CD8-positive, alpha-beta memory T cell (primary cell): Measurements from ENCODE around the gene MTPN. TPM values are rescaled to one million over a fixed set of nuclear protein-coding genes. Genes with fewer than 3 reads are reported as not detected.

Experiments
- CTCF ChIA-PET: fragments of 350-600 bp; sonication (Branson Sonifier 250); formaldehyde crosslinking; loops from one replicate; lab custom pipeline; 2021; ENCODE audit warnings: antibody characterized with exemption; lab: Charles Lee
- POLR2A ChIA-PET: fragments of 350-600 bp; sonication (Branson Sonifier 250); formaldehyde crosslinking; loops from one replicate; lab custom pipeline; 2021; ENCODE audit warnings: antibody characterized with exemption; lab: Charles Lee
- DNase-seq, 5 donors: peaks; one replicate each; pipeline versions ENCODE4 v3.0.0 to v3.0.0-alpha.2; 2020 to 2022; ENCODE audit warnings: mixed read lengths in 1 of 5
- H3K27ac ChIP-seq: one replicate; pipeline ENCODE4 v1.7.0; 2013; ENCODE audit warnings: low read depth, mild to moderate bottlenecking, low read length, moderate library complexity
- H3K27me3 ChIP-seq: 2 replicates; pipeline ENCODE4 v1.7.0; 2013; ENCODE audit warnings: low read length, mild to moderate bottlenecking; ENCODE audit not compliant: insufficient read depth, poor library complexity, severe bottlenecking
- H3K36me3 ChIP-seq: 2 replicates; pipeline ENCODE4 v1.7.0; 2013; ENCODE audit warnings: mild to moderate bottlenecking, low read length, moderate library complexity; ENCODE audit not compliant: insufficient read depth
- H3K4me1 ChIP-seq: 2 replicates; pipeline ENCODE4 v1.7.0; 2013; ENCODE audit warnings: mild to moderate bottlenecking, low read length, moderate library complexity; ENCODE audit not compliant: insufficient read depth
- H3K4me3 ChIP-seq: 2 replicates; pipeline ENCODE4 v1.7.0; 2013; ENCODE audit warnings: mild to moderate bottlenecking, low read length
- H3K9me3 ChIP-seq: 2 replicates; pipeline ENCODE4 v1.7.0; 2013; ENCODE audit warnings: mild to moderate bottlenecking, low read length
- H3K27ac Mint-ChIP-seq, 8 donors: one replicate each; pipeline ENCODE4 v1.8.0; 2020 to 2021; ENCODE audit warnings: mixed read lengths in 8 of 8, mild to moderate bottlenecking in 6 of 8, inconsistent platforms in 3 of 8, moderate library complexity in 3 of 8
- H3K27me3 Mint-ChIP-seq, 2 donors: one replicate each; pipeline ENCODE4 v1.8.0; 2020 to 2021; ENCODE audit warnings: mixed read lengths in 2 of 2, mild to moderate bottlenecking in 1 of 2, moderate library complexity in 1 of 2
- H3K36me3 Mint-ChIP-seq, 3 donors: one replicate each; pipeline ENCODE4 v1.8.0; 2020 to 2021; ENCODE audit warnings: mixed read lengths in 3 of 3, inconsistent platforms in 1 of 3, mild to moderate bottlenecking in 1 of 3
- H3K4me1 Mint-ChIP-seq, 3 donors: one replicate each; pipeline ENCODE4 v1.8.0; 2020 to 2021; ENCODE audit warnings: mixed read lengths in 3 of 3, inconsistent platforms in 1 of 3, mild to moderate bottlenecking in 1 of 3
- H3K4me3 Mint-ChIP-seq, 7 donors: one replicate each; pipeline ENCODE4 v1.8.0; 2020 to 2021; ENCODE audit warnings: mixed read lengths in 7 of 7, mild to moderate bottlenecking in 6 of 7, moderate library complexity in 4 of 7, inconsistent platforms in 2 of 7
- H3K9me3 Mint-ChIP-seq, 5 donors: one replicate each; pipeline ENCODE4 v1.8.0; 2020 to 2022; ENCODE audit warnings: mixed read lengths in 5 of 5, mild to moderate bottlenecking in 3 of 5, moderate library complexity in 2 of 5, inconsistent platforms in 1 of 5
- polyA plus RNA-seq: library from polyadenylated mRNA; unstranded; fragments of 300-500 nt; fragmentation: Illumina TruSeq; gene quantifications from one replicate; pipeline ENCODE4 v1.2.3, GENCODE V29; 2021
- total RNA-seq, 2 experiments: library from RNA; stranded (reverse); gene quantifications; one replicate each; pipeline ENCODE4 v1.2.3, GENCODE V29; 2021

Gene MTPN
- total and polyA plus RNA-seq, 3 experiments from 2014 or later = 101 to 147 (median 143) TPM

GRCh38 chr7:135938563-135938962 lies 38.6 kb downstream of the MTPN start:
- H3K4me1 Mint-ChIP-seq = peaks cover 76 to 95% (median 90%) of the 10 kb centered on the region in 3 donors
- no peak for DNase-seq
- ChIA-PET CTCF (no interaction called here), POLR2A (no interaction called here)
- no peak overlapping the region for H3K4me3 ChIP-seq
- H3K36me3 Mint-ChIP-seq = peaks cover 4 to 22% (median 6%) of the 10 kb centered on the region in 3 donors
- H3K27ac ChIP-seq = no peak overlapping the region
- H3K27me3 ChIP-seq = no peaks in the 10 kb centered on the region
- H3K27me3 Mint-ChIP-seq = no peaks in the 10 kb centered on the region
- no peaks in the 10 kb centered on the region for H3K9me3 Mint-ChIP-seq
- no peaks in the 10 kb centered on the region for H3K36me3 ChIP-seq
- peak overlapping the region; percentile 47 to 92 (median 72) for H3K27ac Mint-ChIP-seq
- H3K4me3 Mint-ChIP-seq = peak overlapping the region in 4 of 7 donors; percentile 24 to 49 (median 42)
- H3K4me1 ChIP-seq = peaks cover 64% of the 10 kb centered on the region
- H3K9me3 ChIP-seq = no peaks in the 10 kb centered on the region

GRCh38 chr7:135938086-135938485 lies 39.1 kb downstream of the MTPN start:
- ChIA-PET CTCF (no interaction called here), POLR2A (no interaction called here)
- Mint-ChIP-seq H3K4me1 (peaks cover 76 to 95% (median 90%) of the 10 kb centered on the region in 3 donors), H3K27ac (peak overlapping the region in 5 of 8 donors; percentile 47 to 87 (median 55)), H3K4me3 (no peak overlapping the region), H3K9me3 (no peaks in the 10 kb centered on the region), H3K36me3 (peaks cover 4 to 17% (median 5%) of the 10 kb centered on the region in 3 donors), H3K27me3 (no peaks in the 10 kb centered on the region)
- Histone ChIP-seq H3K9me3 (no peaks in the 10 kb centered on the region), H3K4me1 (peaks cover 62% of the 10 kb centered on the region), H3K4me3 (no peak overlapping the region), H3K27me3 (no peaks in the 10 kb centered on the region), H3K36me3 (no peaks in the 10 kb centered on the region), H3K27ac (no peak overlapping the region)
- no peak for DNase-seq

GRCh38 chr7:135936497-135937217 lies 40.5 kb downstream of the MTPN start:
- Mint-ChIP-seq H3K9me3 (no peaks in the 10 kb centered on the region), H3K4me1 (peaks cover 79 to 95% (median 86%) of the 10 kb centered on the region in 3 donors), H3K36me3 (peaks cover 0 to 8% (median 5%) of the 10 kb centered on the region in 3 donors), H3K27me3 (no peaks in the 10 kb centered on the region), H3K4me3 (no peak overlapping the region), H3K27ac (peak overlapping the region in 5 of 8 donors; percentile 10 to 41 (median 24))
- POLR2A ChIA-PET = no interaction called here
- Histone ChIP-seq H3K36me3 (no peaks in the 10 kb centered on the region), H3K4me3 (no peak overlapping the region), H3K27me3 (no peaks in the 10 kb centered on the region), H3K27ac (no peak overlapping the region), H3K4me1 (peaks cover 55% of the 10 kb centered on the region), H3K9me3 (no peaks in the 10 kb centered on the region)
- CTCF ChIA-PET = no interaction called here
- no peak for DNase-seq

GRCh38 chr7:135934651-135935050 lies 42.5 kb downstream of the MTPN start:
- POLR2A ChIA-PET = no interaction called here
- H3K36me3 Mint-ChIP-seq = peaks cover 0 to 19% (median 9%) of the 10 kb centered on the region in 3 donors
- H3K27me3 Mint-ChIP-seq = no peaks in the 10 kb centered on the region
- H3K4me3 Mint-ChIP-seq = no peak overlapping the region
- Histone ChIP-seq H3K4me3 (no peak overlapping the region), H3K27ac (no peak overlapping the region), H3K36me3 (peaks cover 3% of the 10 kb centered on the region), H3K27me3 (no peaks in the 10 kb centered on the region), H3K9me3 (no peaks in the 10 kb centered on the region), H3K4me1 (peaks cover 42% of the 10 kb centered on the region)
- no peak for DNase-seq
- peak overlapping the region in 6 of 8 donors; percentile 3 to 74 (median 36) for H3K27ac Mint-ChIP-seq
- peaks cover 74 to 94% (median 86%) of the 10 kb centered on the region in 3 donors for H3K4me1 Mint-ChIP-seq
- no peaks in the 10 kb centered on the region for H3K9me3 Mint-ChIP-seq
- CTCF ChIA-PET = no interaction called here

- peaks cover 9% of the 10 kb centered on the region for H3K36me3 ChIP-seq
- no peaks in the 10 kb centered on the region for H3K9me3 ChIP-seq
- H3K27ac ChIP-seq = no peak overlapping the region
- no peaks in the 10 kb centered on the region for H3K9me3 Mint-ChIP-seq
- peak overlapping the region in 2 of 7 donors; percentile 3 to 20 for H3K4me3 Mint-ChIP-seq
- DNase-seq = no peak
- CTCF ChIA-PET = interaction anchor here (0.9 kb wide), 1 partner anchor 14 kb away, joined by 4 read pairs; no protein-coding TSS in a partner anchor
- H3K4me3 ChIP-seq = no peak overlapping the region
- no peaks in the 10 kb centered on the region for H3K27me3 ChIP-seq
- peaks cover 42% of the 10 kb centered on the region for H3K4me1 ChIP-seq
- H3K27me3 Mint-ChIP-seq = no peaks in the 10 kb centered on the region
- peak overlapping the region; percentile 3 to 90 (median 79) for H3K27ac Mint-ChIP-seq
- H3K36me3 Mint-ChIP-seq = peaks cover 0 to 27% (median 12%) of the 10 kb centered on the region in 3 donors
- POLR2A ChIA-PET = no interaction called here
- peaks cover 71 to 91% (median 82%) of the 10 kb centered on the region in 3 donors for H3K4me1 Mint-ChIP-seq
These were observed 43.5 kb downstream of the MTPN start for GRCh38 chr7:135933509-135934188.

- H3K4me1 Mint-ChIP-seq = peaks cover 65 to 82% (median 68%) of the 10 kb centered on the region in 3 donors
- no peaks in the 10 kb centered on the region for H3K27me3 ChIP-seq
- POLR2A ChIA-PET = no interaction called here
- peak overlapping the region in 2 of 7 donors; percentile 20 to 54 for H3K4me3 Mint-ChIP-seq
- CTCF ChIA-PET = interaction anchor here (0.7 kb wide), 1 partner anchor 47 kb away, joined by 3 read pairs; no protein-coding TSS in a partner anchor
- no peaks in the 10 kb centered on the region for H3K9me3 Mint-ChIP-seq
- H3K4me1 ChIP-seq = peaks cover 32% of the 10 kb centered on the region
- H3K27ac Mint-ChIP-seq = peak overlapping the region in 5 of 8 donors; percentile 35 to 77 (median 75)
- H3K27me3 Mint-ChIP-seq = no peaks in the 10 kb centered on the region
- H3K4me3 ChIP-seq = no peak overlapping the region
- no peak overlapping the region for H3K27ac ChIP-seq
- no peaks in the 10 kb centered on the region for H3K9me3 ChIP-seq
- H3K36me3 Mint-ChIP-seq = peaks cover 0 to 39% (median 13%) of the 10 kb centered on the region in 3 donors
- DNase-seq = no peak
- peaks cover 18% of the 10 kb centered on the region for H3K36me3 ChIP-seq
These were observed 45.0 kb downstream of the MTPN start for GRCh38 chr7:135932131-135932530.

GRCh38 chr7:135930565-135931461 lies 46.3 kb downstream of the MTPN start:
- H3K4me3 ChIP-seq = no peak overlapping the region
- H3K36me3 ChIP-seq = peaks cover 21% of the 10 kb centered on the region
- Mint-ChIP-seq H3K27me3 (no peaks in the 10 kb centered on the region), H3K4me1 (peaks cover 55 to 69% (median 57%) of the 10 kb centered on the region in 3 donors), H3K27ac (peak overlapping the region in 6 of 8 donors; percentile 11 to 58 (median 31)), H3K36me3 (peaks cover 0 to 52% (median 15%) of the 10 kb centered on the region in 3 donors), H3K4me3 (peak overlapping the region in 1 of 7 donors; percentile 16), H3K9me3 (no peaks in the 10 kb centered on the region)
- H3K27me3 ChIP-seq = no peaks in the 10 kb centered on the region
- H3K4me1 ChIP-seq = peaks cover 26% of the 10 kb centered on the region
- ChIA-PET POLR2A (no interaction called here), CTCF (no interaction called here)
- no peak for DNase-seq
- H3K9me3 ChIP-seq = no peaks in the 10 kb centered on the region
- no peak overlapping the region for H3K27ac ChIP-seq
